Endothelial cell of umbilical vein (primary cell): ENCODE data around the gene CCBE1.

Experiments used
- CTCF ChIP-seq, 2 donors: IDR thresholded peaks; 1 replicate in 1 of 2; 2 replicates in 1 of 2; pipeline ENCODE4 v1.5.1; 2011; ENCODE audit warnings: low read length in 2 of 2, mild to moderate bottlenecking in 2 of 2, moderate library complexity in 2 of 2, control low read depth in 1 of 2, inconsistent platforms in 1 of 2, low read depth in 1 of 2; ENCODE audit not compliant: insufficient read depth in 1 of 2; ENCODE audit errors: extremely low read depth in 1 of 2
- EZH2 ChIP-seq: IDR thresholded peaks from 2 replicates; pipeline ENCODE4 v1.6.1; 2012; ENCODE audit warnings: borderline replicate concordance, low read depth, mild to moderate bottlenecking, moderate library complexity, low read length, inconsistent platforms; ENCODE audit not compliant: severe bottlenecking
- FOS ChIP-seq: IDR thresholded peaks from 2 replicates; pipeline ENCODE4 v1.6.1; 2011; ENCODE audit warnings: mild to moderate bottlenecking, low read length, moderate library complexity, borderline replicate concordance; ENCODE audit not compliant: insufficient read depth
- GATA2 ChIP-seq: IDR thresholded peaks from 2 replicates; pipeline ENCODE4 v1.7.0; 2011; ENCODE audit warnings: low read depth, mild to moderate bottlenecking, moderate library complexity, mixed read lengths, low read length; ENCODE audit not compliant: insufficient read length, insufficient read depth
- JUN ChIP-seq: IDR thresholded peaks from 2 replicates; pipeline ENCODE4 v1.6.1; 2011; ENCODE audit warnings: borderline replicate concordance, low read depth; ENCODE audit not compliant: insufficient read length, insufficient read depth
- MYC ChIP-seq: IDR thresholded peaks from one replicate; pipeline ENCODE4 v1.6.1; 2011; ENCODE audit warnings: mild to moderate bottlenecking, low read depth, low read length
- POLR2A ChIP-seq: IDR thresholded peaks from 2 replicates; pipeline ENCODE4 v1.6.1; 2012; ENCODE audit warnings: low read depth, mild to moderate bottlenecking, control low read depth, low read length
- POLR2AphosphoS5 ChIP-seq: IDR thresholded peaks from 2 replicates; pipeline ENCODE4 v1.6.1; 2012; ENCODE audit warnings: low read depth, mild to moderate bottlenecking, control low read depth, low read length, moderate library complexity; ENCODE audit not compliant: insufficient read depth
- TF ChIP-seq, protein P1 (sequence below): IDR thresholded peaks from 2 replicates; pipeline ENCODE4 v1.6.1; 2011; ENCODE audit not compliant: insufficient read depth, insufficient read length

DNA sequence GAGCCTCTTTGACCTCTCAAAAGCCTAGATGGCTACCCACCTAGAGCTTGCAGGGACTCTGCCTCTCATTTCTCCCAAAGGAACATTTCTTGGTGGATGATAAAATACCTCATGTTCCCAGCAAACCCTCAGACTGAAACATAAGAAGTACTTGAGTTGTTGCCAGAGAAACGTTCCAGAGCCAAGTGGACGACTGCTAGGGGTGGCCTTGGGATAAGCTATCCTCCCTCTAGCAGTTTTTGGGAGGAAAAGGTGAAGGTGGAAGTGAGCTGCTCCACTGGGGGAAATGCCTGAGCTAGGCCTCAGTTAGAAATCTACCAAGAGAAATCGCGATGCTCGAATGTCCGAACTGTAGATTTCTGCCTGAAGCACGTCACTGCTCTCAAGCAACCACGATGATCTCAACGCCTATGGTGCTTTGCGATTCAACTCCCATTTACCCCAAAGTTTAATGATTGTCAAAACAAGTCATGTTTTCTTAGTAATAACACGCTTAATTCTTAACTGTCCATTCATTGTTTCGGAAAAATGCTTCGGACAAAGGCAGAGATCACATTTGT is 91.5 kb downstream of the CCBE1 start:
- TF ChIP-seq CTCF (IDR thresholded peaks at IDR 0.05; ENCODE audit: extremely low read depth in 1 of 2, insufficient read depth in 1 of 2, low read depth in 1 of 2, low read length in 2 of 2) (no peak), EZH2 (no peak), JUN (no peak), FOS (no peak), POLR2AphosphoS5 (no peak), MYC (no peak), POLR2A (no peak), GATA2 (no peak)
- TF ChIP-seq, protein P1, sequence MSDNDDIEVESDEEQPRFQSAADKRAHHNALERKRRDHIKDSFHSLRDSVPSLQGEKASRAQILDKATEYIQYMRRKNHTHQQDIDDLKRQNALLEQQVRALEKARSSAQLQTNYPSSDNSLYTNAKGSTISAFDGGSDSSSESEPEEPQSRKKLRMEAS, result no peak
